ENCODE results near the gene SPRED2. TPM values are rescaled to one million over a fixed set of nuclear protein-coding genes. Genes with fewer than 3 reads are reported as not detected.

SPRED2 gene
- total RNA-seq, 4 donors from 2014 or later: 8.4 to 34.8 (median 29.7) TPM

DNA sequence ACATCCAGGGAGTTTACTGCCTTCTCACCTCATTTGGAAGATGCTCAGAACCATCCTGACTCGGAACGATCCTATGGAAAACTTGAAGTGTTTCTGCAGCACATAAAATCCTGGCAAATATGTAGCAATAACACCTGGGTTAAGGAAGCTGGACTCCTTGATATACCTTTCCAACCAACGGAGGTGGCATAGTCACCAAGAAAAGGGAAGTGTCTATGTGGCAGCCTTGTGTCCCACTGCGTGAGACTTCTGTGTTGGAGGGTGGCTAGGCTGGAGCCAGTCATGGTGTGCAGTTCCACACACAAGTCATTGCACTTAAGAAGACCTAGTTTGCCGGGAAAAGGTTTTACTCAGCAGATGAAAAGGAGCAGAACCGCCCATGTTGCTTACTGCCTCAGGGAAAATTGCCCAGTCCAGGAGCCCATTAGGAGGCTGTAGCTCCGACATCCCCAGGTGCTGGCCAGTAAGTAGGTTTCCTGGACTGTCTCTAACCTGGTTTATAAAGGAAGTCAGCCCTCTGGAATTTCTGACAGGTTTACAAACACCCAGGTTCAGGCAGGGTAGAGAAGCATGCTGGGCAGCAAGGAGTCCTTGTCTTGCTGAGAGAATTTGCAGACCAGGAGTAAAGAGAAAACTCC is 46.2 kb upstream of the SPRED2 start:
- 76 to 85% methylated on average over 2 to 7 of the region's 7 CpGs for WGBS, 2 donors (ENCODE audit: low coverage in 1 of 2)
- no peak for DNase-seq
- Histone ChIP-seq H3K36me3 (no peaks in the 10 kb centered on the region), H3K4me1 (no peaks in the 10 kb centered on the region), H3K27ac (no peak overlapping the region), H3K9me3 (no peaks in the 10 kb centered on the region), H3K27me3 (no peaks in the 10 kb centered on the region), H3K4me3 (no peak overlapping the region)
- intact Hi-C loops (cut with DNase I; ENCODE audit: low total_unique reads): no loop called here
- TF ChIP-seq EP300 (IDR thresholded peaks at IDR 0.05; ENCODE audit: low read depth): no peak
- in situ Hi-C loops (cut with MboI; ENCODE audit: low pct_ligation_motif_present in 1 of 4, low pct_unique_long_range_greater_than_20kb in 1 of 4, low sequenced_read_pairs in 3 of 4): no loop called here

DNA sequence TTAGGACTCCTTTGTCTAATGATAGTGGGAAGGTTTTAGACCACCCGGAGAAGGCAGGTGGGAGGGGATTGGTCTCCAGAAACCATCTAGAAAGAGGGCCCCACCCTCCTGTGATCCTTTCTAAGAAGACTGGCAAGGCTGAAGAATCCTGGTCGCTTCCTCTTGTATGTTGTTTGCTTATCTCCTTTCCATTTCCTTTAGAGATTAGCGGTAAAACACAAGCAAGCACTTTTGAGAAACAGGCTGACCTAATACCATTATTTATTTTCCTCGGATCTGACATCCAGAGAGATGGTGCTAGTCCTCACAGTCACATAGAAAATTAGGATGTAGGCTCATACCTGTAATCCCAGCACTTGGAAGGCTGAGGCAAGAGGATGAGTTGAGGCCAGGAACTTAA is 45.2 kb upstream of the SPRED2 start:
- intact Hi-C loops (cut with DNase I; ENCODE audit: low total_unique reads): no loop called here
- no peaks in the 10 kb centered on the region for H3K27me3 ChIP-seq
- no peaks in the 10 kb centered on the region for H3K9me3 ChIP-seq
- in situ Hi-C loops (cut with MboI; ENCODE audit: low pct_ligation_motif_present in 1 of 4, low pct_unique_long_range_greater_than_20kb in 1 of 4, low sequenced_read_pairs in 3 of 4): no loop called here
- 59 to 72% methylated on average over 4 of the region's 4 CpGs for WGBS, 2 donors (ENCODE audit: low coverage in 1 of 2)
- no peaks in the 10 kb centered on the region for H3K36me3 ChIP-seq
- no peak overlapping the region for H3K4me3 ChIP-seq
- TF ChIP-seq POLR2AphosphoS5 (IDR thresholded peaks at IDR 0.05): no peak
- TF ChIP-seq POLR2A (IDR thresholded peaks at IDR 0.05): no peak
- no peak for TF ChIP-seq EP300 (IDR thresholded peaks at IDR 0.05; ENCODE audit: low read depth)
- TF ChIP-seq, protein P1, sequence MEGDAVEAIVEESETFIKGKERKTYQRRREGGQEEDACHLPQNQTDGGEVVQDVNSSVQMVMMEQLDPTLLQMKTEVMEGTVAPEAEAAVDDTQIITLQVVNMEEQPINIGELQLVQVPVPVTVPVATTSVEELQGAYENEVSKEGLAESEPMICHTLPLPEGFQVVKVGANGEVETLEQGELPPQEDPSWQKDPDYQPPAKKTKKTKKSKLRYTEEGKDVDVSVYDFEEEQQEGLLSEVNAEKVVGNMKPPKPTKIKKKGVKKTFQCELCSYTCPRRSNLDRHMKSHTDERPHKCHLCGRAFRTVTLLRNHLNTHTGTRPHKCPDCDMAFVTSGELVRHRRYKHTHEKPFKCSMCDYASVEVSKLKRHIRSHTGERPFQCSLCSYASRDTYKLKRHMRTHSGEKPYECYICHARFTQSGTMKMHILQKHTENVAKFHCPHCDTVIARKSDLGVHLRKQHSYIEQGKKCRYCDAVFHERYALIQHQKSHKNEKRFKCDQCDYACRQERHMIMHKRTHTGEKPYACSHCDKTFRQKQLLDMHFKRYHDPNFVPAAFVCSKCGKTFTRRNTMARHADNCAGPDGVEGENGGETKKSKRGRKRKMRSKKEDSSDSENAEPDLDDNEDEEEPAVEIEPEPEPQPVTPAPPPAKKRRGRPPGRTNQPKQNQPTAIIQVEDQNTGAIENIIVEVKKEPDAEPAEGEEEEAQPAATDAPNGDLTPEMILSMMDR (IDR thresholded peaks at IDR 0.05): no peak
- H3K4me1 ChIP-seq: no peaks in the 10 kb centered on the region
- no peak overlapping the region for H3K27ac ChIP-seq
- DNase-seq: no peak

DNA sequence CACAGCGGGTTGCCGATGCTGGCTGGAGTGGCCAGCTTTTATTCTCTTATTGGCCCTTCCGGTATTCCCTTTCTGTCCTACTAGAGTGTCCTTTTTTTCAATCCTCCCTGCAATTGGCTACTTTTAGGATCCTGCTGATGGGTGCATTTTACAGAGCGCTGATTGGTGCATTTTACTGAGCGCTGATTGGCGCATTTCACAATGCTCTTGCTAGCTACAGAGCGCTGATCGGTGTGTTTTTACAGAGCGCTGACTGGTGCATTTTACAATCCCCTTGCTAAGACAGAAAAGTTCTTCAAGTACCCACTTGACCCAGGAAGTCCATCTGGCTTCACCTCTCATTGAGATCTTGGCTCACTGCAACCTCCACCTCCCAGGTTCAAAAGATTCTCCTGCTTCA is 44.4 kb upstream of the SPRED2 start:
- WGBS, 2 donors (ENCODE audit: low coverage in 1 of 2): 98 to 100% methylated on average over 4 to 9 of the region's 9 CpGs
- no peaks in the 10 kb centered on the region for H3K36me3 ChIP-seq
- no peak overlapping the region for H3K27ac ChIP-seq
- DNase-seq: no peak
- H3K9me3 ChIP-seq: no peaks in the 10 kb centered on the region
- H3K4me1 ChIP-seq: no peaks in the 10 kb centered on the region
- in situ Hi-C loops (cut with MboI; ENCODE audit: low pct_ligation_motif_present in 1 of 4, low pct_unique_long_range_greater_than_20kb in 1 of 4, low sequenced_read_pairs in 3 of 4): no loop called here
- no peak overlapping the region for H3K4me3 ChIP-seq
- TF ChIP-seq, protein P1 (IDR thresholded peaks at IDR 0.05): no peak
- TF ChIP-seq POLR2A (IDR thresholded peaks at IDR 0.05) (no peak), EP300 (IDR thresholded peaks at IDR 0.05; ENCODE audit: low read depth) (no peak), POLR2AphosphoS5 (IDR thresholded peaks at IDR 0.05) (no peak)
- no peaks in the 10 kb centered on the region for H3K27me3 ChIP-seq
- intact Hi-C loops (cut with DNase I; ENCODE audit: low total_unique reads): no loop called here

DNA sequence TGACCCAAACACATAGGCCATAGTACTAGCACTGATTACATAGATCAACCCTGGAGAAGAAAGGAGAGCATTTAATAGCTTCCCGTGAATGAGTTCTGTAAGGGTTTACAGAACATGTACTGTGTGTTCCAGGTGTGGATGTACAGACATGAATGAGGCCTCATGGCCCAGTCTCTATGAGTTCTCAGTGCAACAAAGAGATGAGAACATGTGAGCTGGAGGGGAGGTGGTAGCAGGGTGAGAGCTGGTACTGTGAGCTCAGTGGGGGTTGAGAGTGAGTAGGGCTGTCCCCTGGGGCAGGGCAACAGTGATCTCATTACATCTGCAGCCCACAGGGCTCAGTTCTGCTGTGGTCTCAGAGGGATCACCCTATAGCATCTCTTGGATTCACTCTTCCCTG is 42.6 kb upstream of the SPRED2 start:
- intact Hi-C loops (cut with DNase I; ENCODE audit: low total_unique reads): no loop called here
- in situ Hi-C loops (cut with MboI; ENCODE audit: low pct_ligation_motif_present in 1 of 4, low pct_unique_long_range_greater_than_20kb in 1 of 4, low sequenced_read_pairs in 3 of 4): no loop called here
- H3K4me3 ChIP-seq: no peak overlapping the region
- H3K4me1 ChIP-seq: no peaks in the 10 kb centered on the region
- no peak for DNase-seq
- H3K36me3 ChIP-seq: no peaks in the 10 kb centered on the region
- 76% methylated on average over 1 of the region's 1 CpG; no CpG with 5 or more reads in 1 of the 2 donors for WGBS, 2 donors (ENCODE audit: low coverage in 1 of 2)
- H3K27ac ChIP-seq: no peak overlapping the region
- TF ChIP-seq, protein P1 (IDR thresholded peaks at IDR 0.05): no peak
- TF ChIP-seq POLR2AphosphoS5 (IDR thresholded peaks at IDR 0.05): no peak
- no peak for TF ChIP-seq POLR2A (IDR thresholded peaks at IDR 0.05)
- no peak for TF ChIP-seq EP300 (IDR thresholded peaks at IDR 0.05; ENCODE audit: low read depth)
- no peaks in the 10 kb centered on the region for H3K9me3 ChIP-seq
- H3K27me3 ChIP-seq: no peaks in the 10 kb centered on the region

DNA sequence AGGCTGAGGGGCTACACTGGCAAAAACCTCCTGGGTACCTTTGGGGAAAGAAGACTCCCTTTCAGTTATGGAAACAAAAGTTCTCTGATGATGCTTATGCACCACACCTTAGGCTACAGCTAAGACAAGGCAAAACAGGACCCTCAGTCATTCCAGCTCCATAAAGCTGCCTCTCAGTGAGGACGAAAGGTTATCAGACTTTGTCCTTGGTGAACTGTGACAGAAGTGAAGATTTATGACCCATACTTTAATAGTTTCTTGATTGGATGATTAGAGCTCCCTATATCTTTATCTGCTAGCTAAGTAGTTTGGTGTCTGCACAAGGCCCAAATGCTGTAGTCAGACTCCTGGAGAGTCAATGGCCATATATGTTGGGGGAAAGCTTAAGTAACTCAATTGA is 40.6 kb upstream of the SPRED2 start:
- Histone ChIP-seq H3K4me3 (no peak overlapping the region), H3K27ac (no peak overlapping the region), H3K27me3 (no peaks in the 10 kb centered on the region), H3K4me1 (no peaks in the 10 kb centered on the region), H3K36me3 (no peaks in the 10 kb centered on the region), H3K9me3 (no peaks in the 10 kb centered on the region)
- DNase-seq: no peak
- TF ChIP-seq EP300 (IDR thresholded peaks at IDR 0.05; ENCODE audit: low read depth): no peak
- TF ChIP-seq, protein P1 (IDR thresholded peaks at IDR 0.05): no peak
- TF ChIP-seq POLR2AphosphoS5 (IDR thresholded peaks at IDR 0.05): no peak
- in situ Hi-C loops (cut with MboI; ENCODE audit: low pct_ligation_motif_present in 1 of 4, low pct_unique_long_range_greater_than_20kb in 1 of 4, low sequenced_read_pairs in 3 of 4) (no loop called here), intact Hi-C loops (cut with DNase I; ENCODE audit: low total_unique reads) (no loop called here)
- 83% methylated on average over 1 of the region's 1 CpG; no CpG with 5 or more reads in 1 of the 2 donors for WGBS, 2 donors (ENCODE audit: low coverage in 1 of 2)
